G401 (cell line): ENCODE results near the gene CSMD2. TPM values are rescaled to one million over a fixed set of nuclear protein-coding genes. Genes with fewer than 3 reads are reported as not detected.

Source experiments
- DNase-seq: peaks from one replicate; pipeline ENCODE4 v3.0.0-alpha.2; 2015; ENCODE audit warnings: low spot score
- in situ Hi-C: cut with HindIII; loops from 2 replicates; pipeline ENCODE4 v1.10.0; 2016; ENCODE audit warnings: low sequenced_read_pairs, mixed read lengths
- total RNA-seq: library from RNA; depleted of rRNA; stranded (reverse); fragments of >200 nt; shearing (Covaris generic); gene quantifications from 2 replicates; pipeline ENCODE4 v1.2.3, GENCODE V29; 2014; rRNA removed

CSMD2 gene
- total RNA-seq, 1 experiment from 2014 or later = not detected

DNA sequence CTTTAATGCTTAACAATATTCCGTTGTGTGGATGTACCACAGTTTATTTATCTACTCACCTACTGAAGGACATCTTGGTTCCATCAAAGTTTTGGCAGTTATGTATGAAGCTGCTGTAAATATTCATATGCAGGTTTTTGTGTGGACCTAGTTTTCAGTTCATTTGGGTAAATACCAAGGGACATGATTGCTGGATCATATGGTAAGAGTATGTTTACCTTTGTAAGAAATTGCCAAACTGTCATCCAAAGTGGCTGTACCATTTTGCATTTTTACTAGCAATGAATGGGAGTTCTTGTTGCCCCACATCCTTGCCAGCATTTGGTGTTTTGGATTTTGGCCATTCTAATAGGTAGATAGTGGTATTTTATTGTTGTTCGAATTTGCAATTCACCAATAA lies 682.6 kb downstream of the CSMD2 start:
- in situ Hi-C loops = no loop called here
- DNase-seq = no peak

DNA sequence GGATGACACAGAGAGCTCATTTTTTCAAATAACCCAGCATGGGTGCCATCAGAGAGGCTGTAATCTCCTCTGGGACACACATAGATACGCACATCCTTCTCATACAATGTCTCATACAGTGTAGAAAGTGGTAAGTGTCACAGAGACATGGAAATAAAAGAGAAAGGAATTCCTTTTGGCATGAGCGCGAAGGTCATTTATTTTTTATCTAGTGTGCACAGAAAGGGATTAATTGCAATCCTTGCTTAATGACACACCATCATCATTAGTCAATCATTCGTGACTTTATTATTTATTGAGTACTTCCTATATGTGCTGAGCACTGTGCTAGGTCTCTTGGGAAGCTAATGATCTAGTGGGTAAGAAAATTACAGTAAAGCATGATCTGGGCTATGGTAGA lies 687.6 kb downstream of the CSMD2 start:
- in situ Hi-C loops = no loop called here
- no peak for DNase-seq

DNA sequence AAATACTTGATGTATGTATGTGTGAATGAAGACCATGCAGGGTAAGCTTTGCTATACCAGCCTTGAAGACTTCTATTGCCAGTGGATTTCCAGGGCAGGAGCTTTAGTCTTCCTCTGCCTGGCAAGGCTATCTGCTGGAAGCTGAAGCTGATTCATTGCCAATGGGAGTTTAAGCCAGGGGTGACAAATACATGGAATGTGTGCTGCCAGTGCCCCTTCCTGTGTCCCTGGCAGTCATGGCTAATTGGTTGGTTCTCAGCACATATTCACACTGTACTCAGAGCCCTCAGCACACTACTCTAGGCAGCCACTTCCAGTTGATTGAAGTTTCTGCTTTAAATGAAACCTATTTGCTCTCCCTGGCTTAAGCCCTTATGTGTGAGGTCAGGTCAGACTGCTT lies 691.1 kb downstream of the CSMD2 start:
- in situ Hi-C loops = no loop called here
- no peak for DNase-seq

DNA sequence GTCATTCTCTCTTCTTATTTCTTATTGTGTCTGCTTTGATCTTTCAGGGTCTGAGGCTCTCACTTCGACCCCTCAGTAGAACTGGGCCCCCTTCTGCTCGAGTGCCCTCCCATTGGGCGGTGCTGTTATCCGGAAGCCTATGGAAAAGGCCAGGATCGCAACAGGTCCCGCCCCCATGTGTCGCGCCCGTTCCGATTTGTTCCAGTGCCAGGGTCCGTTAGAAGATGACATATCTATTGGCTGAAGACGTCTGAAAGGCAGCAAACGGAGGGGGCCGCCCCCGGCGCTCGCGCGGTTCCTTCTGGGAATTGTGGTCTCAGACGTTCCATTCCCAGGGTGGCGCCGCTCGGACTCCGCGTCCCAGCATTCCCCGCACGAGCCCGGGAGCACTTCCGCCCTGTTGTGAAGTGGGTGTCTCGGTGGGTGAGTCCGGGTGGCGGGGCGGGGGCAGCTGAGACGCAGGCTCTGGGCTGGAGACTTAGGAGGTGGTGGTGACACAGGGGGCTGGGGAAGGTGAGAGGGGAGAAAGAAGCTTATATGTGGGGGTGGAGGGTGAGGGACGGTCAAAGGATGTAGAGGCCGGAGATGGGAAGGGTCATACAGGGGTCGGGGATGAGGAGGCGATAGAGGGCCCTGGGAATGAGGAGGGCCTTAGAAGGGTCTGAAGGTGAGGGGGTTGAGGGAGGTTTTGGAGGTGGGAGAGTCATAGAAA lies 692.6 kb downstream of the CSMD2 start, which contains the start of gene ZSCAN20:
ZSCAN20 (plus strand) TSS at position 377 of the 712 bp plus-strand sequence. CDS start 6,644 bp downstream, outside the sequence.
- in situ Hi-C loops = no loop called here
- DNase-seq = peak; percentile 100

DNA sequence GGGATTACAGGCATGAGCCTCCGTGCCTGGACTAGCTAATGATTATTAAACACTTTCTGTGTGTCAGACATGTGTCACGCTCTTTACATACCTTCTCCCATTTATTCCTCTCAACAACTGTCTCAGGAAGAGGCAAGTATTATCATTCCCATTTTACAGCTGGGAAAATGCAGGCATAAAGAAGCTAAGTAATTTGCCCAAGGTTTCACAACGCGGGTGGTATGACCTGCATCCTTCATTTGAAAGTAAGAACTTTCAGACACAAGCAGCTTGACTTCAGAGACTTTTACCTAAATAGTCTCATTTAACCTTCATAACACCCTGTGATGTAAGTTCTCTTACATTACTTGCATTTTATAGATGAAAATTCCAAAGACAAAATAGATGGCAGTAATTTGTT lies 693.6 kb downstream of the CSMD2 start:
- peak; percentile 2 for DNase-seq
- in situ Hi-C loops = no loop called here

DNA sequence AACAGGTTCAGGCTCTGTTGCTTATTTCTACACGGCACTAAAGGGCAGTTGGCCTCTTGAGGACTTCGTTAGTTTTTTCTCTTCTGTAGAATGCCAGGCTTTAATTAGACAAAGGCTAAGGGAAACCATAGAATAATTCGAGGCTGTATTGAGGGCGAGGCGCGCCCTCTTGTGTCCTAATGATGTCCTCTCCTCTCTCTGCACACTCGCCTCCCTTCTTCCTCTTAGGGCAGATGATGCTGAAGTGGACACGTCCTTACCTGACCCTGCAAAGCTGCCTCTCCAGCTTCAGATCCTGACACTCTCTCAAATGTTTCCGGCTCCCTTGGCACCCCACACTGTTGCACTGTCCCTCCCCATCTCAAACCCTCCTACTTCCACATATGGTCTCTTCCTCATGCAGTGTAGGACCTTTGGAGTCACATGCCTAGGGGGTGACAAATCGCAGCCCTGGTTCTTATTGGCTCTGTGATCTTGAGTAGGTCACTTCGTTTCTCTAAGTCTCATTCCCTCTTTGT lies 694.5 kb downstream of the CSMD2 start:
- peak; percentile 97 for DNase-seq
- in situ Hi-C loops = no loop called here

DNA sequence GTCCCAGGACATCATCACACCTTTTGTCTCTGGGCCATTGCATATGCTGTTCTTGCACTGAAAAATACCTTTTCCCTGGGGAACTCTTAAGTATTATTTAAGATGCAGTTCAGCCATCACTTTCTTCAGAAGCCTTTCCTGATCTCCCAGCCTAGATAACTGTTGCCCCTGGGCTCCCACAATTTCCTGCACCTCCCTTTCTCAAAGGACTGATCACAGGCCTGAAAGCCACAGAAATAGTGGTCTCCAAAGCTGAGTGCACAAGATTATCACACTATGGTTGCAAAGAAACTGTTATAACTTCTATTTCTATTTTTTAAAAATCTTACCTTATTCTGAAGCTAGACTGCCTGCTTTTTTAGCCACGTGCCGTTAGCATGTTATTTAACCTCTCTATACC lies 695.3 kb downstream of the CSMD2 start:
- DNase-seq = no peak
- in situ Hi-C loops = no loop called here

DNA sequence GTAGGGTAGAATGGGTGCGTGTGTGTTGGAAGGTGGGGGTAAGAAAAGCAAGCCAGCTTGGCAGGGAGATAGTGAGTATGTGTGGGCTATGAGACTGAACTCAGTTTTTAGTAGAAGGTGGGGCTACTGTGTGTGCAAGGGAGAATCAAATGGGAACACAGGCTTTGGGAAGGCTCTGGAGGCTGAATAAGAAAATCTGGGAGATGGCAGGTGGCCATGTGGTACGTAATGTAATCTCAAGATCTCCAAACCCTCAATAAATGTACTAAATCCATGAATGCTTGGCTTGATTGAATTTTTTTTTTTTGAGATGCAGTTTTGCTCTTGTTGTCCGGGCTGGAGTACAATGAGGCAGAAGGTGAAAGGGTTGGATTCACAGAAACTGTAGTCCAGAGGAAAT lies 696.1 kb downstream of the CSMD2 start:
- in situ Hi-C loops = no loop called here
- DNase-seq = no peak

DNA sequence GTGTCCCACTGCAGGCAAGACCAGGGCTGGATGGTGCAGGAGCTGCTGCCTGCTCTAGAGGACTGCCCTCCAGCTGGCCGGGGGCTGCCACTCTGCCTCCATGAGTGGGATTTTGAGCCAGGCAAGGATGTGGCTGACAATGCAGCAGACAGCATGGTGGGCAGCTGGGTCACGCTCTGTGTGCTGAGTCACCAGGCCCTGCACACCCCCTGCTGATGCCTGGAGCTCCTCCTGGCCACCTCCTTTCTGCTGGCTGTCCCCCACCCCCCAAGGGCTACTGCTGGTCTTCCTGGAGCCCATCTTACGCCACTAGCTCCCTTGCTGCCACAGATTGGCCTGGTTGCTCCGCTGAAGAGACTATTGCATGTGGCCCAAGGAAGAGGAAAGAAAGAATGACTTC lies 696.5 kb downstream of the CSMD2 start:
- in situ Hi-C loops = no loop called here
- DNase-seq = peak; percentile 8

DNA sequence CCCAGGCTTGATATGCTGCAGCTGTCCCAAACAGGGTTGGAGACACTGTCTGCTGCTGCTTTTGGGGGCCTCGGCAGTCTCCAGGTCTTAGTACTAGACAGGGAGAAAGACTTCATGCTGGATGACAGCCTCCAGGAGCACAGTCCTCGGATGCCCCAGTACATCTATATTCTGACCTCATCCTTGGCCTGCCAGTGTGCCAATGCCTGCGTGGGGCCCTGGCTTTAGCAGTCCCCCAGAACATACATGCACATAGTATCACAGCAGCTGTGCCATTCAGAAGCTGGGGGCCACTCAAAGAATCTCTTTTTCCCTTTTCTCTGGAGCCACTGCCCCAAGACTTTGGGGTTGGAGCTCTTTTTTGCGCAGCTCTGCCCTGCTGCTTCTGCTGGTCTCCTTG lies 697.0 kb downstream of the CSMD2 start:
- DNase-seq = peak; percentile 30
- in situ Hi-C loops = no loop called here

DNA sequence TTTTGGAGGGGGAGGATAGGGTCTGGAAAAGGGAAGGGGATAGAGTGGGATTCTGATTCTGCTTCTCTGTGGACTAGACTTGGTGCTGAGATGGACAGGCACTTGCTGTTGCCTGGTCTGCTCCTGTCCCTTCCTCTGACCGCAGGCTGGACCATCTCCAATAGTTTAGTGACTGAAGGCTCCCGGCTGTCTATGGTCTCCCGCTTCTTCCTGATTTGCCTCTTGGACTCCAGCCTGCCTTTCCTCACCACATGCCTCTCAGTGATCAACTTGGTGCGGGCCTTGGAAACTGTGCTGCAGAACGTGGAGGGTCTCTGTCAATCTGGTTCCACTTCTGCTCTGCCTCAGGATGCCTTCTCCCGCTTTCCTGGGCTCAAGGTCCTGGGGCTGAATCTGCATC lies 698.9 kb downstream of the CSMD2 start:
- peak; percentile 41 for DNase-seq
- in situ Hi-C loops = no loop called here

DNA sequence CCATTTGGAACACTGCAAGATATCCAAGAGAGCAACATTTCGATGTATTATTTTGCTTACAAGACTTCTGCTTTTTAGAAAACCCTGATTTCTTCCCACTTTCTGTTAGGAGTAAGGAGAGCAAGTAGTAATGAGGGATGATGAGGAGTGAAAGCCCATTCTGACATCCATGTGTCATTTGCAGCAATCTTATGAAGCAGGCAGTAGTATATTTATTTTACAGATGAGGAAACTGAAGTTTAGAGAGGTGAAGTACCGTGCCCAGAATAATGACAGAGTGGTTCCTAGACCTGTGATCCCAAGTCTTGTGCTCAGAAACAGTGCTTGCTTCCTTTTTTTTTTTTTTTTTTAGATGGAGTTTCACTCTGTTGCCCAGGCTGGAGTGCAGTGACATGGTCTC lies 699.7 kb downstream of the CSMD2 start:
- in situ Hi-C loops = no loop called here
- DNase-seq = no peak

DNA sequence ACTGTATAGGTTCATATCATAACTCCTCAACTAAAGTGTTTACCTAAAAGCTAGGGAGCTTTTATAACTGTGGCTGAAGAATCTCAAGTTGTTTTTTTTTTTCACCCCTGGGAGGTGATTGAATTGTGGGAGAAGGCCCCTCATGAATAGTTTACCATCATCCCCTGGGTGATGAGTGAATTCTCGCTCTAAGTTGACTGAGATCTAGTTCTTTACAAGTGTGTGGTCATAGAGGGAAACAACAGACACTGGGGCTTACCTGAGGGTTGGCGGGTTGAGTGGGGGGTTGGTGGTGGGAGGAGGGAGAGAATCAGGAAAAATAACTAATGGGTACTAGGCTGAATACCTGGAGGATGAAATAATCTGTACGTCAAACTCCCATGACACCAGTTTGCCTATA lies 700.5 kb downstream of the CSMD2 start:
- in situ Hi-C loops = no loop called here
- DNase-seq = no peak

Other genes starting within 250 kb of the CSMD2 start
- gene C1orf94, start 11.7 kb upstream of the CSMD2 start, total RNA-seq = not detected in 2 replicates